Spleen (tissue), 11 donors: Measurements from ENCODE around the gene ADAMTS19. TPM values are rescaled to one million over a fixed set of nuclear protein-coding genes. Genes with fewer than 3 reads are reported as not detected.

Experiments
- DNase-seq: peaks from one replicate; pipeline ENCODE4 v3.0.0-alpha.2; 2020
- H3K27ac ChIP-seq, 8 donors: fragments of 200-600 bp; sonication (generic) in 7 of 8; 1 replicate in 4 of 8; 2 replicates in 4 of 8; pipeline versions ENCODE4 v1.5.0 to v1.8.0; 2016 to 2021; ENCODE audit warnings: inconsistent platforms in 4 of 8, mild to moderate bottlenecking in 4 of 8, moderate library complexity in 1 of 8
- H3K27me3 ChIP-seq, 7 donors: fragments of 200-600 bp; sonication (generic) in 6 of 7; replicated peaks in 1 of 7; 1 replicate in 4 of 7; 2 replicates in 3 of 7; pipeline versions ENCODE4 v1.5.0 to v1.8.0; 2016 to 2021; ENCODE audit warnings: inconsistent platforms in 3 of 7, mild to moderate bottlenecking in 1 of 7
- H3K36me3 ChIP-seq, 6 donors: fragments of 200-600 bp; sonication (generic) in 5 of 6; 1 replicate in 4 of 6; 2 replicates in 2 of 6; pipeline versions ENCODE4 v1.5.0 to v1.8.0; 2016 to 2021; ENCODE audit warnings: inconsistent platforms in 2 of 6
- H3K4me1 ChIP-seq, 6 donors: fragments of 200-600 bp; sonication (generic) in 5 of 6; 1 replicate in 3 of 6; 2 replicates in 3 of 6; pipeline versions ENCODE4 v1.5.0 to v1.8.0; 2016 to 2021; ENCODE audit warnings: inconsistent platforms in 3 of 6
- H3K4me3 ChIP-seq, 8 donors: fragments of 200-600 bp; sonication (generic) in 7 of 8; 1 replicate in 4 of 8; 2 replicates in 4 of 8; pipeline versions ENCODE4 v1.5.0 to v1.8.0; 2016 to 2021; ENCODE audit warnings: inconsistent platforms in 4 of 8, mild to moderate bottlenecking in 4 of 8, moderate library complexity in 2 of 8
- H3K9me3 ChIP-seq, 8 donors: fragments of 200-600 bp; sonication (generic) in 7 of 8; 1 replicate in 4 of 8; 2 replicates in 4 of 8; pipeline versions ENCODE4 v1.5.0 to v1.8.0; 2016 to 2021; ENCODE audit warnings: inconsistent platforms in 4 of 8
- CTCF ChIP-seq, 11 experiments: fragments of 200-600 bp in 7 of 11; fragments of 450-650 bp in 4 of 11; sonication (generic) in 4 of 11; IDR thresholded peaks in 8 of 11; conservative IDR thresholded peaks in 3 of 11; 1 replicate in 7 of 11; 2 replicates in 4 of 11; pipeline versions ENCODE4 v1.4.0 to v1.8.0; 2016 to 2021; ENCODE audit warnings: antibody characterized with exemption in 11 of 11, inconsistent platforms in 4 of 11, mild to moderate bottlenecking in 1 of 11
- POLR2A ChIP-seq, 3 donors: fragments of 450-650 bp; IDR thresholded peaks; one replicate each; pipeline ENCODE4 v1.5.1; 2017; ENCODE audit warnings: antibody characterized with exemption in 3 of 3, mild to moderate bottlenecking in 1 of 3
- POLR2AphosphoS5 ChIP-seq, 3 donors: sonication (generic); formaldehyde crosslinking; IDR thresholded peaks; one replicate each; pipeline ENCODE4 v1.5.1; 2017; ENCODE audit warnings: antibody characterized with exemption in 3 of 3
- WGBS, 5 donors: extraction: QIAGEN DNeasy Blood & Tissue Kit in 3 of 5; methylation state at CpG; one replicate each; pipeline versions ENCODE4 v1.1.5 to v1.1.7; 2013 to 2018; 5-methylcytosine and 5-hydroxymethylcytosine counted together
- intact Hi-C: fragments of 100-400 bp; cut with DNase I; formaldehyde crosslinking; loops from one replicate; pipeline ENCODE4 v1.15.0; 2023; ENCODE audit warnings: low total_unique reads
- polyA plus RNA-seq, 3 donors: library from polyadenylated mRNA; stranded (reverse); fragments of 200-250 nt; gene quantifications; one replicate each; pipeline ENCODE4 v1.2.1, GENCODE V29; 2013
- total RNA-seq, 7 donors: library from RNA; depleted of rRNA in 3 of 7; stranded (reverse); fragments of >200 nt in 3 of 7; fragmentation: NEBNext Ultra II Directional in 4 of 7; extraction: Animal tissue kit (Norgen Biotek cat#: 25700) in 4 of 7; gene quantifications; one replicate each; pipeline versions ENCODE4 v1.1.0 to v1.2.1, GENCODE V29; 2016 to 2021
- donor health status: healthy with polysubstance abuse.
- donor health status: DM: no; HTN: no; CAD: no; lungs with moderate emphysema.
- donor health status: DM: no; HTN: no; CAD: no.
- donor health status: Bipolar disorder and iron deficiency.
- donor health status: healthy.
- donor health status: DM: no; HTN: no; CAD: no.
- donor health status: DM: yes; HTN: yes; CAD: no.

Gene ADAMTS19
- total and polyA plus RNA-seq, 10 donors = 0.02 TPM; not detected in 9

- H3K4me3 ChIP-seq = no peak overlapping the region
- no peak for TF ChIP-seq POLR2A (IDR thresholded peaks at IDR 0.05)
- TF ChIP-seq POLR2AphosphoS5 (IDR thresholded peaks at IDR 0.05) = no peak
- no peak for TF ChIP-seq CTCF (IDR thresholded peaks at IDR 0.05 in 8 of 11, conservative IDR thresholded peaks at IDR 0.05 in 3 of 11)
- H3K27ac ChIP-seq = no peak overlapping the region
- 57 to 71% (median 63%) methylated on average over 3 of the region's 3 CpGs for WGBS, 5 donors
- H3K4me1 ChIP-seq = no peaks in the 10 kb centered on the region
- H3K27me3 ChIP-seq = no peaks in the 10 kb centered on the region
- no peaks in the 10 kb centered on the region for H3K9me3 ChIP-seq
- DNase-seq = no peak
- intact Hi-C loops = no loop called here
- no peaks in the 10 kb centered on the region for H3K36me3 ChIP-seq
These were observed 131.5 kb downstream of the ADAMTS19 start for GRCh38 chr5:129591508-129592160.

- WGBS, 5 donors = 67 to 86% (median 75%) methylated on average over 2 of the region's 2 CpGs
- H3K27ac ChIP-seq = no peak overlapping the region
- intact Hi-C loops = no loop called here
- no peak overlapping the region for H3K4me3 ChIP-seq
- no peaks in the 10 kb centered on the region for H3K4me1 ChIP-seq
- no peaks in the 10 kb centered on the region for H3K27me3 ChIP-seq
- H3K9me3 ChIP-seq = no peaks in the 10 kb centered on the region
- DNase-seq = no peak
- no peaks in the 10 kb centered on the region for H3K36me3 ChIP-seq
- TF ChIP-seq CTCF (IDR thresholded peaks at IDR 0.05 in 8 of 11, conservative IDR thresholded peaks at IDR 0.05 in 3 of 11) (no peak), POLR2A (IDR thresholded peaks at IDR 0.05) (no peak)
These were observed 133.4 kb downstream of the ADAMTS19 start for GRCh38 chr5:129593525-129593924.

- intact Hi-C loops = no loop called here
- no peak for TF ChIP-seq CTCF (IDR thresholded peaks at IDR 0.05 in 8 of 11, conservative IDR thresholded peaks at IDR 0.05 in 3 of 11)
- no peak for TF ChIP-seq POLR2A (IDR thresholded peaks at IDR 0.05)
- no peak for TF ChIP-seq POLR2AphosphoS5 (IDR thresholded peaks at IDR 0.05)
- H3K36me3 ChIP-seq = no peaks in the 10 kb centered on the region
- WGBS, 5 donors = 82 to 100% (median 85%) methylated on average over 2 of the region's 2 CpGs
- H3K27ac ChIP-seq = no peak overlapping the region
- no peak overlapping the region for H3K4me3 ChIP-seq
- H3K4me1 ChIP-seq = no peaks in the 10 kb centered on the region
- DNase-seq = no peak
- H3K27me3 ChIP-seq = no peaks in the 10 kb centered on the region
- H3K9me3 ChIP-seq = no peaks in the 10 kb centered on the region
These were observed 141.5 kb downstream of the ADAMTS19 start for GRCh38 chr5:129601576-129601975.

DNA sequence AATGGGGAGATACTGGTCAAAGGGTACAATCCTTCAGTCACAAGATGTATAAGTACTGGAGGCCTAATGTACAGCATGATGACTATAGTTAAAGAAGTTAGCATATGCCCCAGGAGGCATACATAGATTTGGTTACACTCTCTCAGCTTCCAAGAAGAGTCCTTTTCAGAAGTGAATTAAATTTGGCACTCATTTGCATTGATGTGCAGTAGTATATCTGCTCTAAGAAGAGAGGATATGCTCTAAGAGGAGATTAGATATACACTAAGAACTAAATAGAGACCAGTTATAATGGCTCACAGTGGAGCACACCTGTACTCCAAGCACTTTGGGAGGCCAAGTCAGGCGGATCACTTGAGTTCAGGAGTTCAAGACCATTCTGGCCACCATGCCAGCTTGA is 148.3 kb downstream of the ADAMTS19 start:
- Histone ChIP-seq H3K36me3 (no peaks in the 10 kb centered on the region), H3K4me3 (no peak overlapping the region), H3K4me1 (no peaks in the 10 kb centered on the region), H3K27me3 (no peaks in the 10 kb centered on the region), H3K27ac (no peak overlapping the region), H3K9me3 (peaks cover 0 to 4% (median 0%) of the 10 kb centered on the region in 8 donors)
- 45 to 93% (median 85%) methylated on average over 1 of the region's 1 CpG for WGBS, 5 donors
- intact Hi-C loops = no loop called here
- TF ChIP-seq POLR2AphosphoS5 (IDR thresholded peaks at IDR 0.05) (no peak), CTCF (IDR thresholded peaks at IDR 0.05 in 8 of 11, conservative IDR thresholded peaks at IDR 0.05 in 3 of 11) (no peak), POLR2A (IDR thresholded peaks at IDR 0.05) (no peak)
- no peak for DNase-seq
